NCI-H2029 treated with DMSO at 0.1 percent for 48 hours (cell line): ENCODE results near the gene TRMT11.

Source experiments
- DNase-seq: peaks from one replicate; lab custom pipeline; 2025; lab: John Stamatoyannopoulos, UW

TRMT11 gene

DNA sequence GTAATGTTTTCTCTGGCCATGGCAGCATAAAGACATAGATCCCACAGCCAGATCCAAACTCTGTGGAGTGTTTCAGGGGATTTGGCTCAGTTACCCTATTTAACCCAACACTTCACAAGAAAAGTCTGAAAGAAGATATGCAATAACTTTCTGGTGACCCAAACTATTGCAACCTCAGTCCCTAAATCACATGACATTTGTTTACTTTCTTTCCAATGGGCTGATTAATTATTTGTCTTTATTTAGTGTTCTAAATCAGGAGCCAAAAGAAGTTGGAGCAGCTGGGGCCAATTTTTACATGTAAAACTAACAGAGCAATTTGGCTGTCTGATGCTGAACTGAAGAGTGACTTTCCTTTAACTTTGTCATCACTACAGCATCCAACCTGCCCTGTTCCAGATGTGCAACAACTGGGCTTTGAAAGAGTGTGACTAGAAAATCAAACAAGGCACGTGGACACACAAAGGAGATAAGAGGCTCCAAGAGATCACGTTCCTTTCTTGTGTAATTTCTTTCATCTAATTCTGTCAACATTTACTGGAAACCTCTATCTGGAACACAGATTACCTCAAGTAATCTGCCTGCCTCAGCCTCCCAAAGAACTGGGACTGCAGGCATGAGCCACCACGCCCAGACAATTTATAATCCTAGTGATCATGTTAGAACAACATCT lies 90.8 kb downstream of the TRMT11 start:
- no peak for DNase-seq

DNA sequence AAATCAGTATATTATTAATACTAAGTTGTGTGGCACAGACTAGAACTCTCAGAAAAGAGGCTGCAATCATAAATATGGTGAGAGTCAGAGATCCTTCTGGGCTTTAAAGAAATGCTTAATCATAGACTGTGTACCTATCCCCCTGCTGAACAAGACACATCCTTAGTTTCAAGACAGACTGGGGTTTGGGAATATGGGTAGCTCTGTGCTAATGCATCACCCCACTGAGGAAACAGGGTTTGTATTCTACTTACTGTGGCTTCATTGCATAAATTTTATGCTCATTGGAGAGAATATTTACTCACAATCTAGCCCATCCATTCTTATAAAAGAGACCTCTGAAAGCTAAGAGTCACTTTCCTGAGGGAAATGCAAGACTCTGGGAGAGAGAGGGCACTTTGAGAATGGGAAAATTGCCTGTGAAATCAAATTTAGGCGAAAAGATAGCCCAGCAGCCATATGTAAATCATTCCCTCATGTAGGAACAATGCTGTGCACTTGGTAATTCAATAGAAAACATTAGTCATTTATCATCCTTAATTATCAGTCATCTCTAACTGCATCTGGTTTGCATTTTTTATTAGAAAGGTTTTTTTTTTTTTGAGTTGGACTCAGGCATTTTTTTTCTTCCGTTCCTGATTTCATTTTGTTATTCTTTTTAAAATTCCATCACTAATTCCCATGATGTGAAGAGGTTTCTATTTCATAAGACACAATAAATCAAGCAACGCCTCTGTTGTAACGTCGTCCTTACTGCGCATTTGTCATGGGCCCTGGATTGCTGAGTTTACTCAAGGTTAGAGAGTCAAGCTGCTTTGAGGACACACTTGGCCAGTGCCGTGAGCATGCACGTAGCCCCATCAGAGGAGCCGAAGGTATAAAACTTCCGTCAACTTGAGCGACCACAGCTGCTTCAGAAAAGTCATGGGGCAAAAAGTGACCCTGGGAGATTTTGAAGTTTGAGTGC lies 91.8 kb downstream of the TRMT11 start:
- no peak for DNase-seq

DNA sequence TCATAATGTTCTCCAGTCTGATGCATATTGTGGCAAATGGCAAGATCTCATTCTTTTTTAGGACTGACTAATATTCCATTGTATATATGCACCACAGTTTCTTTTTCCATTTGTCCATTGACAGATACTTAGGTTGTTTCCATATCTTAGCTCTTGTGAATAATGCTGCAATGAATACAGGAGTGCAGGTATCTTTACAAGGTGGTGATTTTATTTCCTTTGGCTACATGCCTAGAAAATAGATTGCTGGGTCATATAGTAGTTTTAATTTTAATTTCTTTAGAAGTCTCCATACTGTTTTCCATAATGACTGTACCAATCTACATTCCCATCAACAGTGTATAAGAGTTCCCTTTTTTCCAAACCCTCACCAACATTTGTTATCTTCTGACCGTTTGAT lies 97.5 kb downstream of the TRMT11 start:
- DNase-seq, result no peak

DNA sequence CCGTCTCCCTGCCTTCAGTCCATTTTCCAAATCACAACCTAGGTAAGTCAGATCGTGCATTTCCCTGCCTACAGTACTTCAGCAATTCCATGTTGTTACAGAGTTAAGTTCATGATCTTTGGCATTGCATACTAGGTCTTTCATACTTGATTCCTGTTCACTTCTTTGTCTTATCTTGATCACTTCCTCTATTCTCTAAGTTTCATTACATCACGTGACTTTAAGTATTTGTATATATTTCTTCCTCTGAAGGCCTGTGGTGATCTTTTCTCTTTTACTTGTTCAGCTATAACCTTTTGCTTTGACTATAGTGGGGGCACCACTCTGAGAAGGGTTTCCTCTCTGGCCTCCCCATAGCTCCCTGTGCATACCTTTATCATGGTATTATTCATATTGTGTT lies 100.2 kb downstream of the TRMT11 start:
- DNase-seq, result no peak
